HG03565 (cell line): ENCODE results near the gene WAC.
A peak's percentile ranks its signal among the peaks of the same experiment; 100 is the strongest.

ENCODE experiments used
- ATAC-seq: cut with Tn5 transposase; IDR thresholded peaks from one replicate; pipeline ENCODE4 v1.9.1; 2021; ENCODE audit warnings: mild to moderate bottlenecking, moderate library complexity; ENCODE audit not compliant: unreplicated experiment

Gene WAC

GRCh38 chr10:28661035-28661434, 128.1 kb downstream of the WAC start:
- ATAC-seq, result no peak

GRCh38 chr10:28663576-28664368, 130.9 kb downstream of the WAC start:
- ATAC-seq, result peak; percentile 88

DNA sequence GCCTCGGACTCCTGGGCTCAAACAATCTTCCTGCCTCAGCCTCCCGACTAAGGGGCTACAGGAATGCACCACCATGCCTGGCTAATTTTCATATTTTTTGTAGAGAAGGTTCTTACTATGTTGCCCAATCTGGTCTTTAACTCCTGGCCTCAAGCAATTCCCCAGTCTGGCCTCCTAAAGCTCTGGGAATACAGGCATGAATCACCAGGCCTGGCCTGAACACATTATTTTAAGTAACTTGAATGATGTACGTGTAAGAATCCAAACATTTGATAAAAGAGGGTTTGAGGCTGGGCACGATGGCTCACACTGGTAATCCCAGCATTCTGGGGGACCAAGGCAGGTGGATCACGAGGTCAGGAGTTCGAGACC, 131.4 kb downstream of the WAC start:
- no peak for ATAC-seq

DNA sequence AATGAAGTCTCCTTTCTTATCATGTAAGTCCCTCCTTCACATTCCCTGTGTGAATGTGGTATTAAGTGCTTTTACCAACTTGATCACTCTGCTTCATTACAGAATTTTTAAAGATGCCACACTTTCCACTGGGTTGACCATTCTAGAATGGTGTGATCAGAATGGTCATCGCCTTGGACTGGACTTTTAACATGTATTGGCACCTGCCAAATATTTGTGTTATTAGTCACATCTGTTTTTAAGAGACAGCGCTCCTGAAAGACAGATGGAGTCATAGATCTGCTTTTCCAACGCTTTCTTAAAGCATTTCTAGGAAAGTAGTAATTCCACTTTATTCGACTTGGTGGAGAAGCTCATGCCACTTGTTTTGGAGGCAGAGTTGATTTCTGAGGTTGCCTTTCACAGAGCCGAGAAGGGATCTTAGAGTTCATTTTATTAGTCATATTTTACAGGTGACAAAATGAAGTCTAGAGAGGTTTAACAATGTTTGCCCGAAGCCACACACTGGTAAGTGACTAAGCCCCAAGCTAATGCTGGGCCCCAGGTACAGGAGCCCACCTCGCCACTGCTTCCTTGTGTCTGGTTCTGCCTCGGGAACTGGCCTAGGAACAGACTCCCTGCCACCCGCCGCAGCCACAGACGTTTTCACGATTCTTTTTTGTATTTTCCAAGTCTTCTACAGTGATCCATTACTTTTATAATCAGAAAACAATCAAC, 134.0 kb downstream of the WAC start:
- ATAC-seq, result no peak

- ATAC-seq, result no peak
These were observed 135.7 kb downstream of the WAC start for GRCh38 chr10:28668363-28669226.

DNA sequence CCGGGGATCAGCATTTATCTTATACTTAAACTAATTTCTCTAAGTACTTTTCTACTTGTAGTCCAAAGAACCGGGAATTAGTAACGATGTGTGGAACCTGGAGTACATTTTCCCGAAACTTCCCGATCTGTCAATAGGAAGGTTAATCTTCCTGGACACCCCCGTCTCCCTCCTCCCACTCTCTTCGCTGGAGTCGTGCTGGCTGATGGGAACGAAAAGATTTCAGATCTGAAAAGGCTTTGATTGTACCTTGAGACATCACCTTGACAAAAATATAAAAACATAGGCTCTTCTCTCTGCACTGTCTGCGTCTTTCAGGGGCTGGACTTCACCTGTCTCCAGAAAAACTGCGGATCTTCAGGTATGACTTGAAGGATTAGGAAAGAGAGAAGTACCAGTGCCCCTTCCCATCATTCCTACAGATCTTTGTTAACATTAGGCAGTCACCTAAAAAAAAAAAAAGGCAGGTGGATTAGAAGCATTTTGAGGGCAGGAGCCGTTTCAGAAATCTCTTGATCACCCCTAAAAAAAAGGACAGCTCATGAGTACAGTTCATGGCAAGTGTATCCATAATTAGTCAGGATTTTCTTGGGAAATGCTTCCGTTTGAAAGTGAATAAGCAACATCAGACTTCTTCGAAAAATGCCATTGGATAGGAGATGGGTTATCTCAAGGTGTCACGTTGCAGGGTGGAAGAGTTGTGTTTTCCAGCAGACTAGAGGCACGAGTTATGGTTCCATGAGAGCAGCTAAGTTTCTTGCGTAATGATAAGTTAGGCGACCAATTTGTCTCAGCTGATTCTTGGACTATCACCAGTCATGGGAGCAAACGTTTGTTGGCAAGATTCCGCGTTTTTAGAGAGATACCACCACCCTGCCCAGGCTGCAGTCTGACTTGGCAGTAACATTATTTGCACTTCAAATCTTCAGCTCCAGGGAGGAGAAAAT, 136.6 kb downstream of the WAC start:
- ATAC-seq, result no peak
